Measurements from ENCODE around the gene NTMT1. TPM values are rescaled to one million over a fixed set of nuclear protein-coding genes. Genes with fewer than 3 reads are reported as not detected.

NTMT1 gene
- polyA plus RNA-seq, 2 of the 4 experiments (the other 2 are of a cell fraction): 49.4 to 92.2 TPM

DNA sequence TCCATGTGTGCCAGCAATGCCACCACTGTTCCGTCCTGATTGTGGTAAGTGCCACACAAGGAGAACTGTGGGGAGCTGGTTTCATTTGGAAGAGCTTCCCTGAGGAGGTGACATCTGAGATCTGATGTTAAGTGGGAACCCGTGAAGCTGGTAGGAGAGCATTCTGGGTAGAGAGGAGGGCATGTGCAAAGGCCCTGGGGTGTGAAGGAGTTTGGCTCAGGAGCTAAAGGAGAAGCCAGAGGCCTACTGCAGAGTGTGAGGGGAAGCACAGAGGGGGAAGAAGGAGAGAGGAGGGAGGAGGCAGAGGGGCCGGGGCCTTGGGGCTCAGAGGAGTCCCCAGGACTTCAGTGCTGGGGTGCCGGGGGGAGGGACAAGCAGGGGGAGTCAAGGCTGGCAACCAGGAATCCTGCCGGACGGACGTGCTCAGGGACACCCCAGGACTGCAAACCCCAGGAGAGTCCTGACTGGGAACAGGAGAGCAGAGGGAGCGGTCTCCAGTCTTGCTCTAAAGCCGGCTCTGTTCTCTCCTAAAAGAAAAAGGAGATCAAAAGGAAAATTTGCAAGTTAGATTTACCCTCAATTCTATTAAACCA lies 24.8 kb upstream of the NTMT1 start:
- POLR2A ChIA-PET: no interaction called here
- 82% methylated on average over 9 of the region's 9 CpGs for WGBS (ENCODE audit: missing lambda C conversion rate)
- no peak for TF ChIP-seq RFX5 (IDR thresholded peaks at IDR 0.05)
- no peak for TF ChIP-seq SMC3 (IDR thresholded peaks at IDR 0.05)
- no peak for TF ChIP-seq SREBF2 (IDR thresholded peaks at IDR 0.05)
- no peak for TF ChIP-seq REST (IDR thresholded peaks at IDR 0.05)
- no peak for TF ChIP-seq MAZ (IDR thresholded peaks at IDR 0.05; ENCODE audit: borderline replicate concordance, low read depth, low read length)
- TF ChIP-seq, protein P1, sequence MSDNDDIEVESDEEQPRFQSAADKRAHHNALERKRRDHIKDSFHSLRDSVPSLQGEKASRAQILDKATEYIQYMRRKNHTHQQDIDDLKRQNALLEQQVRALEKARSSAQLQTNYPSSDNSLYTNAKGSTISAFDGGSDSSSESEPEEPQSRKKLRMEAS (IDR thresholded peaks at IDR 0.05): no peak
- TF ChIP-seq TP53 (CRISPR knock-in tag; IDR thresholded peaks at IDR 0.05): no peak
- peaks cover 68% of the 10 kb centered on the region for H3K4me1 ChIP-seq
- no peak overlapping the region for H3K4me2 ChIP-seq
- DNase-seq (ENCODE audit: low read depth in 1 of 2, low spot score in 1 of 2): no peak
- no peaks in the 10 kb centered on the region for H3K9me3 ChIP-seq
- H3K27ac ChIP-seq: peak overlapping the region; percentile 65 to 100
- ATAC-seq: no peak
- FAIRE-seq: no peak
- no peak overlapping the region for H3K4me3 ChIP-seq
- CTCF ChIA-PET: interaction anchor here (0.5 to 23.2 kb wide), 6 partner anchors 23 to 465 kb away, joined by 3 to 653 read pairs (median 4); no protein-coding TSS in a partner anchor

DNA sequence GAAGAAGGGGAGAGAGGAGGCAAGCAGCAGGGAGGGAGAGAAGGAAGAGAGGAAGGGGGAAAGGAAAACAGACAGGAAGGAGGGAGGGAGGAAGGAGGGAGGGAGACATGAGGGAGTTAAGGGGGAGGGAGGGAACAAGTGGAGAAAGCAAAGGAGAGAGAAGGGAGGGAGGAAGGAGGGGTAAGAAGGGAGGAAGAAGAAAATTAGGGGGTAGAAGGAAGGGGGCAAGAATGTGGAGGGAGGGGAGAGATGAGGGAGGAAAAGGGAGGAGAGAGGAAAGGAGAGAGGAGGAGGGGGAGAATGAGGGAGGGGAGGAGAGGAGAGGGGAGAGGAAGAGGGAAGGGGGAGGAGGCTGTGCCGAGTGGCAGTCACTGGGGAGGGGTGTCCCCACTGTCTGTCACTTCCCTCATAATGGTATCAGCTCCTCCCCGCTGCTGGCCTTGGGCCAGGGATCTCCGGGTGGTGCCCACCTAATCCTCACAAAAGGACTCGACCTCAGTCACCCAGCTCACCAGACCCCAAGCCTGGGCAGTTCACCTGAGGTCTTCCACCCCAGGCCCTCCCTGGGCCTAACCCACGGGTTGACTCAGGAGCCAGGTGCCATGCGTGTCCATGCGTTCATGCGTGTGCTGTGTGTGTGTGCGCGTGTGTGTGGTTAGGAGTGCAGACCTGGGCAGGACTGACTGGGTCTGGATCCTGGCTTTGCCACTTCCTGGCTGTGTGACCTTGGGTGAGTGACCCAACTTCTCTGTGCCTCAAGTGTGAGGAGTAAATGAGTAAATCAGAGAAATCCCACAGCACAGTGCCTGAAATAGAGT lies 23.2 kb upstream of the NTMT1 start:
- peaks cover 68% of the 10 kb centered on the region for H3K4me1 ChIP-seq
- FAIRE-seq (no peak), DNase-seq (ENCODE audit: low read depth in 1 of 2, low spot score in 1 of 2) (peak in 1 of 2 experiments; percentile 35), ATAC-seq (no peak)
- no peak overlapping the region for H3K4me3 ChIP-seq
- peak; percentile 76 for TF ChIP-seq ZFP36 (IDR thresholded peaks at IDR 0.05; ENCODE audit: borderline replicate concordance, partially characterized antibody)
- TF ChIP-seq MAFK (IDR thresholded peaks at IDR 0.05; ENCODE audit: partially characterized antibody): no peak
- peak overlapping the region; percentile 71 to 100 for H3K27ac ChIP-seq
- CTCF ChIA-PET: interaction anchor here (1.3 to 23.2 kb wide), 4 partner anchors 10 to 467 kb away, joined by 3 to 653 read pairs (median 6); no protein-coding TSS in a partner anchor
- no peaks in the 10 kb centered on the region for H3K9me3 ChIP-seq
- POLR2A ChIA-PET: interaction anchor here (1.2 kb wide), 1 partner anchor 425 kb away, joined by 3 read pairs; no protein-coding TSS in a partner anchor
- WGBS (ENCODE audit: missing lambda C conversion rate): 65% methylated on average over 10 of the region's 10 CpGs
- peak overlapping the region; percentile 41 for H3K4me2 ChIP-seq

DNA sequence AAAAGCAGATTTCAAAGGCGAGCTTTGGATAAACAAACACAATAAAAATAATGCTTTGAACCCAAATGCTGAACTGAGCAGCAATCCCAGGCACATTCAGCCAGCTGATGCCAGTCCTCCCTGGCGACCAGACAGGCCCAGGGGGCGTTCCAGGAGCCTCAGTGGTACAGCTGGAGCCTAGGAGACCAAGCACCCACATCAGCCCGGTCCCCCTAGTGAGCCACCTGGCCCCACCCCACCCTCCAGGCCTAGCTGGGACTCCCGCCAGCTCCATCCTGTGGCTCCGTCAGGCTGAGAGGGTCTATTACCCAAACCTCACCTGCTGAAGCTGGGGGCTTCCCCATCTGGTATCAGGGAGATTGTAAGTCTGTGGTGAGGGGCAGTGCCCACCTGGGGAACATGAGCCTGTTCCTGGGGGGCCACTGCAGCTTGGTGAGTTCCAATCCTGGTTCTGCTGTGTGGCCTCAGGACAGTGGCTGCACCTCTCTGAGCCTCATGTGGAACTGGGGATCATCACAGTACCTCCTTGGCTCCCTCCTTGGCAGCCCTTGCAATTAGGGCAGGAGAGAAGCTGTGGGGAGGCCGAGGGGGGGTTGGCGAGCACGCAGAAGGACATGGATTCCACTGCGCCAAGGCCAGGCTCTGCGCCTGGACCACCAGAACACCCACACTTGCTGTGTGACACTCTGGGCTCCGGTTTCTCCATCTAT lies 21.8 kb upstream of the NTMT1 start:
- H3K27ac ChIP-seq: peak overlapping the region; percentile 71 to 100
- TF ChIP-seq ZFP36 (IDR thresholded peaks at IDR 0.05; ENCODE audit: borderline replicate concordance, partially characterized antibody) (peak; percentile 89), KDM1A (IDR thresholded peaks at IDR 0.05; ENCODE audit: low read depth) (no peak)
- FAIRE-seq (no peak), DNase-seq (ENCODE audit: low read depth in 1 of 2, low spot score in 1 of 2) (no peak), ATAC-seq (no peak)
- ChIA-PET CTCF (interaction anchor here (1.2 to 23.2 kb wide), 9 partner anchors 11 to 468 kb away, joined by 3 to 653 read pairs (median 5); partner anchors contain the start of genes C9orf50 and NTMT1), POLR2A (interaction anchor here (1.1 to 2.9 kb wide), 3 partner anchors 108 to 427 kb away, joined by 3 to 11 read pairs (median 3); no protein-coding TSS in a partner anchor)
- H3K9me3 ChIP-seq: no peaks in the 10 kb centered on the region
- peaks cover 72% of the 10 kb centered on the region for H3K4me1 ChIP-seq
- H3K4me3 ChIP-seq: no peak overlapping the region
- WGBS (ENCODE audit: missing lambda C conversion rate): 68% methylated on average over 12 of the region's 12 CpGs
- peak overlapping the region; percentile 17; the same call in 2 of the 3 replicates for H3K4me2 ChIP-seq

GRCh38 chr9:129604766-129605163 lies 21.2 kb upstream of the NTMT1 start:
- DNase-seq (ENCODE audit: low read depth in 1 of 2, low spot score in 1 of 2) (peak in 1 of 2 experiments; percentile 40), FAIRE-seq (no peak), ATAC-seq (no peak)
- Histone ChIP-seq H3K4me2 (0 out of 3 replicates have a peak overlapping the region, but pooled peaks have one; percentile 13), H3K4me1 (peaks cover 77% of the 10 kb centered on the region), H3K27ac (peak overlapping the region; percentile 71 to 100), H3K9me3 (no peaks in the 10 kb centered on the region), H3K4me3 (no peak overlapping the region)
- CTCF ChIA-PET: interaction anchor here (1.2 to 23.2 kb wide), 9 partner anchors 12 to 469 kb away, joined by 3 to 653 read pairs (median 4); partner anchors contain the start of genes C9orf50 and NTMT1
- TF ChIP-seq ZFP36 (IDR thresholded peaks at IDR 0.05; ENCODE audit: borderline replicate concordance, partially characterized antibody) (no peak), HOXB5 (CRISPR knock-in tag; IDR thresholded peaks at IDR 0.05) (no peak), JUN (IDR thresholded peaks at IDR 0.05) (no peak)
- WGBS (ENCODE audit: missing lambda C conversion rate): 62% methylated on average over 8 of the region's 8 CpGs
- POLR2A ChIA-PET: interaction anchor here (1.1 to 2.9 kb wide), 2 partner anchors 109 to 121 kb away, joined by 3 to 11 read pairs; no protein-coding TSS in a partner anchor

Data from A549 (cell line).